A549 (cell line): ENCODE data around the gene SYK. TPM values are rescaled to one million over a fixed set of nuclear protein-coding genes. Genes with fewer than 3 reads are reported as not detected.

ENCODE experiments used
- ATAC-seq, 2 experiments: fragments of 200-7000 bp in 1 of 2; fragments of >200 bp in 1 of 2; cut with Nextera tagmentation in 1 of 2; cut with Tn5 transposase in 1 of 2; 3 replicates each; pipeline versions ENCODE4 v1.8.0 to v1.9.1; 2018 to 2020; ENCODE audit warnings: mild to moderate bottlenecking in 1 of 2, moderate library complexity in 1 of 2
- CTCF ChIA-PET: fragments of 300-600 bp; sonication (Branson Sonifier 250); formaldehyde crosslinking; extraction: SDS; loops from one replicate; lab custom pipeline; 2021; ENCODE audit warnings: antibody characterized with exemption, inconsistent platforms; lab: Yijun Ruan, JAX
- POLR2A ChIA-PET: fragments of 350-600 bp; formaldehyde crosslinking; extraction: SDS; loops from one replicate; lab custom pipeline; 2021; ENCODE audit warnings: antibody characterized with exemption, inconsistent platforms; lab: Yijun Ruan, JAX
- DNase-seq, 2 experiments: peaks; one replicate each; pipeline versions ENCODE4 v3.0.0 to v3.0.0-alpha.2; 2011 to 2016; ENCODE audit warnings: low read depth in 1 of 2, low spot score in 1 of 2
- FAIRE-seq: peaks from 2 replicates; lab custom pipeline; 2011; peaks lifted over from hg19 to GRCh38; lab: Jason Lieb, UNC
- H3K27ac ChIP-seq, 2 experiments: fragments of >200 bp; sonication (Bioruptor Twin); formaldehyde crosslinking; 3 replicates each; pipeline ENCODE4 v1.5.1; 2016 to 2017
- H3K4me1 ChIP-seq: fragments of >200 bp; sonication (Bioruptor Twin); formaldehyde crosslinking; 3 replicates; pipeline ENCODE4 v1.6.1; 2016
- H3K4me2 ChIP-seq: fragments of >200 bp; sonication (Bioruptor Twin); formaldehyde crosslinking; 3 replicates; pipeline ENCODE4 v1.6.1; 2016
- H3K4me3 ChIP-seq: fragments of >200 bp; sonication (Bioruptor Twin); formaldehyde crosslinking; 3 replicates; pipeline ENCODE4 v1.5.1; 2016
- H3K9me3 ChIP-seq: fragments of >200 bp; sonication (Bioruptor Twin); formaldehyde crosslinking; 3 replicates; pipeline ENCODE4 v1.6.1; 2016
- BHLHE40 ChIP-seq: IDR thresholded peaks from 2 replicates; pipeline ENCODE4 v1.6.1; 2012; ENCODE audit warnings: low read depth, low read length, inconsistent platforms
- CBX2 ChIP-seq: fragments of 200-600 bp; sonication (generic); IDR thresholded peaks from 2 replicates; pipeline ENCODE4 v1.6.1; 2016; ENCODE audit warnings: low read depth, mild to moderate bottlenecking, borderline replicate concordance
- CBX8 ChIP-seq: fragments of 200-600 bp; sonication (generic); IDR thresholded peaks from 2 replicates; pipeline ENCODE4 v1.6.1; 2016
- CEBPB ChIP-seq, 2 experiments: fragments of >200 bp in 1 of 2; sonication (Bioruptor Twin) in 1 of 2; formaldehyde crosslinking in 1 of 2; IDR thresholded peaks; 2 replicates each; pipeline ENCODE4 v1.6.1; 2012 to 2016
- EP300 ChIP-seq, 2 experiments: fragments of >200 bp; sonication (Bioruptor Twin); formaldehyde crosslinking; IDR thresholded peaks; 2 replicates in 1 of 2; 3 replicates in 1 of 2; pipeline ENCODE4 v1.6.1; 2016 to 2017
- HES2 ChIP-seq: fragments of >200 bp; sonication (Bioruptor Twin); formaldehyde crosslinking; IDR thresholded peaks from 2 replicates; pipeline ENCODE4 v1.6.1; 2016
- HEYL ChIP-seq: fragments of 250-450 bp; sonication (Bioruptor Pico); IDR thresholded peaks from 2 replicates; pipeline ENCODE4 v1.8.0; 2021; ENCODE audit warnings: mild to moderate bottlenecking, moderate library complexity
- HOXA7 ChIP-seq: fragments of 250-450 bp; sonication (Bioruptor Pico); IDR thresholded peaks from 2 replicates; pipeline ENCODE4 v1.5.0; 2020; ENCODE audit warnings: mild to moderate bottlenecking, moderate library complexity
- JUN ChIP-seq, 2 experiments: fragments of >200 bp; sonication (Bioruptor Twin); formaldehyde crosslinking; IDR thresholded peaks; 2 replicates in 1 of 2; 3 replicates in 1 of 2; pipeline ENCODE4 v1.6.1; 2016 to 2017
- MAX ChIP-seq: IDR thresholded peaks from 2 replicates; pipeline ENCODE4 v1.6.1; 2012
- MYC ChIP-seq: IDR thresholded peaks from 2 replicates; pipeline ENCODE4 v1.6.1; 2012; ENCODE audit warnings: mild to moderate bottlenecking, inconsistent platforms, low read length, improper control_type of control experiment, borderline replicate concordance
- NFE2L2 ChIP-seq: fragments of 150-350 bp; conservative IDR thresholded peaks from 2 replicates; pipeline ENCODE4 v1.6.1; 2014; ENCODE audit warnings: low read length
- NR3C1 ChIP-seq: fragments of >200 bp; sonication (Bioruptor Twin); formaldehyde crosslinking; IDR thresholded peaks from 3 replicates; pipeline ENCODE4 v1.6.1; 2017
- PBX3 ChIP-seq: IDR thresholded peaks from 2 replicates; pipeline ENCODE4 v1.6.1; 2012
- PHF8 ChIP-seq: fragments of 200-600 bp; sonication (generic); IDR thresholded peaks from 2 replicates; pipeline ENCODE4 v1.6.1; 2016; ENCODE audit warnings: low read depth, mild to moderate bottlenecking, antibody characterized with exemption, moderate library complexity, borderline replicate concordance
- POLR2A ChIP-seq: IDR thresholded peaks from 2 replicates; pipeline ENCODE4 v1.6.1; 2012; ENCODE audit warnings: mild to moderate bottlenecking, low read length
- RAD21 ChIP-seq, 2 experiments: fragments of >200 bp in 1 of 2; sonication (Bioruptor Twin) in 1 of 2; formaldehyde crosslinking in 1 of 2; IDR thresholded peaks in 1 of 2; conservative IDR thresholded peaks in 1 of 2; 2 replicates in 1 of 2; 3 replicates in 1 of 2; pipeline ENCODE4 v1.6.1; 2012 to 2018; ENCODE audit warnings: inconsistent platforms in 1 of 2
- TFCP2L1 ChIP-seq: fragments of 250-450 bp; sonication (Bioruptor Pico); IDR thresholded peaks from 2 replicates; pipeline ENCODE4 v1.5.0; 2021; ENCODE audit warnings: mild to moderate bottlenecking
- ZC3H11A ChIP-seq: fragments of 450-650 bp; IDR thresholded peaks from 2 replicates; pipeline ENCODE4 v1.6.1; 2014; ENCODE audit warnings: antibody characterized with exemption, mild to moderate bottlenecking
- ZFP36 ChIP-seq: fragments of 450-650 bp; IDR thresholded peaks from 2 replicates; pipeline ENCODE4 v1.6.1; 2014; ENCODE audit warnings: borderline replicate concordance; ENCODE audit not compliant: partially characterized antibody
- WGBS: methylation state at CpG from one replicate; pipeline ENCODE4 v1.1.6; 2017; ENCODE audit errors: missing lambda C conversion rate; 5-methylcytosine and 5-hydroxymethylcytosine counted together
- polyA plus RNA-seq, 4 experiments: library from polyadenylated mRNA; depleted of rRNA in 3 of 4; stranded (reverse); fragments of >200 nt; fragmentation: RNase III in 1 of 4; extraction: RNeasy Plus Mini Kit Qiagen cat#74134 plus additional on column Dnase treatment in 1 of 4; gene quantifications; 2 replicates in 3 of 4; 3 replicates in 1 of 4; pipeline ENCODE4 v1.2.3, GENCODE V29; 2011 to 2017
- TF ChIP-seq, protein P1 (sequence below): fragments of 250-450 bp; sonication (Bioruptor Pico); IDR thresholded peaks from 2 replicates; pipeline ENCODE4 v1.5.0; 2020; ENCODE audit warnings: low read depth, mild to moderate bottlenecking, moderate library complexity
- TF ChIP-seq, protein P2 (sequence below): IDR thresholded peaks from 2 replicates; pipeline ENCODE4 v1.6.1; 2012; ENCODE audit warnings: low read depth, borderline replicate concordance
- TF ChIP-seq, protein P3 (sequence below): fragments of 450-650 bp; IDR thresholded peaks from 2 replicates; pipeline ENCODE4 v1.6.1; 2014; ENCODE audit warnings: antibody characterized with exemption

Gene SYK
- polyA plus RNA-seq, 2 of the 4 experiments (the other 2 are of a cell fraction) = 0.01 to 0.03 TPM

DNA sequence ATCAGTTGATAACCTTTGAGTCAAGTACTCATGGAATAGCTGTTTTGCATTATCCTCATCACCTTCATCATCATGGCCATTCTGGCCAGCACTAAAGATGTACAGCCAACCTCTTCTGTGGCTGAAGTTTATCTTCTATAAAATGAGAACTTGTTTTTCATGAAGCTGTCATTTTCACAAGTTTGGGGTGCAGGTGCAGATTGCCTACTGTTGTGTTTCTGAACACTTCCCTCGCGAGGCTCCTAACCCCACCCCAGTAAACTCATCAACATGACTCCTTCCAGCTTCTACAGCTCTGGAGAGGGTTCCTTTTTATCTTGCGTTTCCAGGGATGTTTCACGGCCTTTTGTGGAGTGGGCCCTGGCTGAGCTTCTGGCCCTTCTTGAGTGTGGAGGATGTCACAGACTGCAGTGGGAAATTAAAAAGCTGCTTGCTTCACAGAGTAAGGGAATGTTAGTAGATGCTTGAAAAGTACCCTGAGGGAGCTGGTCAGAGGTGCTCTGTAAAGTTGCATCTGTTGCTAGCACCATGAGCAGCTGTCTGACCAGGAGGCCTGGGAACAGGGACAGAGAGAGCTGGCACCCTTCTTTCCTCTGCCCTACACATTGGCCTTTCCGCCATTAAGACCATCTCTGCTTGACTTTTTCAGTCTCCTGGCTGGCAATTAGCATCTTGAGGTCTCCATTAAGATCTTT, 24.9 kb downstream of the SYK start:
- no peaks in the 10 kb centered on the region for H3K9me3 ChIP-seq
- WGBS = 38% methylated on average over 5 of the region's 5 CpGs
- ChIA-PET POLR2A (no interaction called here), CTCF (interaction anchor here (1.0 to 3.1 kb wide), 4 partner anchors 8 to 16 kb away, joined by 3 to 9 read pairs (median 4); no protein-coding TSS in a partner anchor)
- TF ChIP-seq CBX8 (no peak), POLR2A (no peak), JUN (IDR thresholded peaks at IDR 0.05) (no peak), MAX (no peak), PHF8 (no peak), NR3C1 (no peak), HOXA7 (CRISPR knock-in tag) (no peak), TFCP2L1 (CRISPR knock-in tag) (no peak)
- TF ChIP-seq, protein P1, sequence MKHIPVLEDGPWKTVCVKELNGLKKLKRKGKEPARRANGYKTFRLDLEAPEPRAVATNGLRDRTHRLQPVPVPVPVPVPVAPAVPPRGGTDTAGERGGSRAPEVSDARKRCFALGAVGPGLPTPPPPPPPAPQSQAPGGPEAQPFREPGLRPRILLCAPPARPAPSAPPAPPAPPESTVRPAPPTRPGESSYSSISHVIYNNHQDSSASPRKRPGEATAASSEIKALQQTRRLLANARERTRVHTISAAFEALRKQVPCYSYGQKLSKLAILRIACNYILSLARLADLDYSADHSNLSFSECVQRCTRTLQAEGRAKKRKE (CRISPR knock-in tag) = no peak
- TF ChIP-seq, protein P2, sequence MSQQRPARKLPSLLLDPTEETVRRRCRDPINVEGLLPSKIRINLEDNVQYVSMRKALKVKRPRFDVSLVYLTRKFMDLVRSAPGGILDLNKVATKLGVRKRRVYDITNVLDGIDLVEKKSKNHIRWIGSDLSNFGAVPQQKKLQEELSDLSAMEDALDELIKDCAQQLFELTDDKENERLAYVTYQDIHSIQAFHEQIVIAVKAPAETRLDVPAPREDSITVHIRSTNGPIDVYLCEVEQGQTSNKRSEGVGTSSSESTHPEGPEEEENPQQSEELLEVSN = no peak
- H3K4me2 ChIP-seq = no peak overlapping the region
- DNase-seq (no peak), ATAC-seq (no peak), FAIRE-seq (no peak)
- no peak overlapping the region for H3K27ac ChIP-seq
- no peak overlapping the region for H3K4me3 ChIP-seq
- no peaks in the 10 kb centered on the region for H3K4me1 ChIP-seq

DNA sequence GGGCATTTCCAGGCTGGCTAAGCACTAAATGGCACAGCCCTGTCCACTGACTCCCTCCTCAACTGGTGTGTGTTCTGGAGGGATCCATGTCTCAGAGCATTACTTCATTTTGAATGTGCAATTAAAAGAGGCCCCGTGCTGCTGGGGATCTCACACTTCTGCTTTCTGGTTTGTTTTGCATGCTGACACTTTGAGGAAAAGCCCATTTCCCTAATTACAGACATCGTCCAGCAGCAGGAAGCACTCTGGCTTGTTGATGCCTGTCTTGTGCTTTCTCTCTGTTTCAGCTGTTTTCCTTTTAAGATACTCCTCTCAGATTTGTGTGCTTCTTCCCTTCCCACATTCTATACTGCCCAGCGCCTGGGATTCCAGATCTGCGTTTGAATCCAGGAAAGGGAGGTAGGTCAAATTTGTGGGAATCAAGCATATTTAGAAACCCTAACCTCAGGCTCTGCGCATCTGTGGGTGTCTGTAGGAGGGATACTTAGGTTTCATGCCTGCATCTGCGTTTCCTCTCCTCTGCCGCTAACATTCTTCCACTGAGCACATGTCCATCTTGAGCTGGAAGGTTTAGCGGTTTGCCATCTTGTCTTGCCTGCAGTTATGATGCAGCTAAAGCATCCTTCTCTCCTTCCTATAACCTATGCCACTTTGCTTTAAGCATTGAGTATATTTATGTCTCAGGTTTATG, 25.7 kb downstream of the SYK start:
- H3K9me3 ChIP-seq = no peaks in the 10 kb centered on the region
- ChIA-PET POLR2A (no interaction called here), CTCF (interaction anchor here (1.4 kb wide), 1 partner anchor 14 kb away, joined by 3 read pairs; no protein-coding TSS in a partner anchor)
- H3K4me1 ChIP-seq = no peaks in the 10 kb centered on the region
- no peak overlapping the region for H3K27ac ChIP-seq
- no peak overlapping the region for H3K4me2 ChIP-seq
- no peak overlapping the region for H3K4me3 ChIP-seq
- ATAC-seq (no peak), FAIRE-seq (no peak), DNase-seq (no peak)
- 41% methylated on average over 8 of the region's 8 CpGs for WGBS
- TF ChIP-seq ZFP36 (no peak), HES2 (no peak), BHLHE40 (no peak), HEYL (no peak), ZC3H11A (no peak), NFE2L2 (no peak), CBX2 (no peak), EP300 (IDR thresholded peaks at IDR 0.05) (no peak), CEBPB (IDR thresholded peaks at IDR 0.05) (no peak), MYC (no peak), JUN (IDR thresholded peaks at IDR 0.05) (no peak), TFCP2L1 (CRISPR knock-in tag) (no peak), RAD21 (conservative IDR thresholded peaks at IDR 0.05 in 1 of 2, IDR thresholded peaks at IDR 0.05 in 1 of 2) (no peak), PBX3 (no peak), NR3C1 (no peak)
- TF ChIP-seq, protein P3, sequence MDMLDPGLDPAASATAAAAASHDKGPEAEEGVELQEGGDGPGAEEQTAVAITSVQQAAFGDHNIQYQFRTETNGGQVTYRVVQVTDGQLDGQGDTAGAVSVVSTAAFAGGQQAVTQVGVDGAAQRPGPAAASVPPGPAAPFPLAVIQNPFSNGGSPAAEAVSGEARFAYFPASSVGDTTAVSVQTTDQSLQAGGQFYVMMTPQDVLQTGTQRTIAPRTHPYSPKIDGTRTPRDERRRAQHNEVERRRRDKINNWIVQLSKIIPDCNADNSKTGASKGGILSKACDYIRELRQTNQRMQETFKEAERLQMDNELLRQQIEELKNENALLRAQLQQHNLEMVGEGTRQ = no peak
